GM19455 (cell line): ENCODE measurements around the gene ALDH2.
"Not testable (repeated sequence)": the region's sequence is repeated elsewhere in the genome, so short reads cannot be mapped to it uniquely, and the experiment has no call there.

Experiments
- ATAC-seq: cut with Tn5 transposase; IDR thresholded peaks from one replicate; pipeline ENCODE4 v1.9.1; 2021; ENCODE audit not compliant: unreplicated experiment

The ALDH2 gene

DNA sequence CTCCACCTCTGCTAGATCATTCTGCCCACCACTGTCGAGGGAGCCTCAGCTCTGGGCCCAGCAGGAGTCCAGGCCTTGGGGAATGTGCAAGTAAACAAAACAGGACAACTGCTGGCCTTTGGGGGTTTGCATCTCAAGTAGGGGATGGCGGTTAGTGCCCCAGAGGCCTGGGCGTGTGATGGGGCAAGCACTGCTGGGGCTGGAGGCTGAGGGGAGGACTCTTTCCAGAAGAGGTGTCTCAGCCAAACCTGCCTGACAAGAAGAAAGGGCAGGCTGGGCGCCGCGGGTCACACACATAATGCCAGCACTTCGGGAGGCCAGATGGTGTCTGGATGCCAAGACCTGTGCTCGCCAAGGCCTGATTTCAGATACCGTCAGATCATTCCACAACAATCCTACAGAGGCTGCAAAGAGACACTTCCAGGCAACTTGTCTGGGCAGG, 8.6 kb upstream of the ALDH2 start:
- ATAC-seq: no peak

DNA sequence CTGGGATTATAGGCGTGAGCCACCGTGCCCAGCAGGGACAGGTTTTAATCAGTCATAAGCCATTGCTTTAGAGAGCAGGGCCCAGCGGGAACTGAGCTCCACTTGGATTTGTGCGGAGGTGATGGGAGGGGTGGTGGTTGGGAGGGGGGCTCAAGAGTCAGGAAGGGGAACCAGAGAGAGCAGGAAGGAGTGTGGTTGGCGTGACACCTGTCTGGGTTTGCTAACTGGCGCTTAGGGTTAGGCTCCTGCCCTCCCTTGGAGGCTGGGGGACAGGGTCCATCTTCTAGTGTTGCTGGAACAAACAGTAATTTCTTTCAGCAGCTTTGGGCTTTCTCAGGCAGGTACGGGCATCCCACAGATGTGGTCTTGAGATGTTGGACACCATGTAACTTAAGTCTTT, 7.5 kb upstream of the ALDH2 start:
- ATAC-seq: no peak

DNA sequence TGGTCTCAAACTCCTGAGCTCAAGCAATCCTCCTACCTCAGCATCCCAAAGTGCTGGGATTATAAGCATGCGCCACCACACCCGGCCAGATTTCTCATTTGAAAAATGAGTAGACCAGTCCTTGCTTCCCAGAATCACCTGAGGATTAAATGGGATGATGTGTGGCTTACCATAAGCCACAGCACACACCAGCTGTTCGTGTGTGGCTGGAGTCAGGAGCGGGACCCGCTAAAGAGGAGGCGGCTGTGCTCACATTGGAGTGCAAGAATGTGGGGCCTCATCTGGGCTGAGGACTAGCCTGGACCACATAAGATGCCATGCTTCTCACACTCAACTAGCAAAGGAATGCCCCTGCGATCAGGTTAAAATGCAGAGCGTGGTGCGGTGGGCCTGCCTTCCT, 6.7 kb upstream of the ALDH2 start:
- no peak for ATAC-seq

DNA sequence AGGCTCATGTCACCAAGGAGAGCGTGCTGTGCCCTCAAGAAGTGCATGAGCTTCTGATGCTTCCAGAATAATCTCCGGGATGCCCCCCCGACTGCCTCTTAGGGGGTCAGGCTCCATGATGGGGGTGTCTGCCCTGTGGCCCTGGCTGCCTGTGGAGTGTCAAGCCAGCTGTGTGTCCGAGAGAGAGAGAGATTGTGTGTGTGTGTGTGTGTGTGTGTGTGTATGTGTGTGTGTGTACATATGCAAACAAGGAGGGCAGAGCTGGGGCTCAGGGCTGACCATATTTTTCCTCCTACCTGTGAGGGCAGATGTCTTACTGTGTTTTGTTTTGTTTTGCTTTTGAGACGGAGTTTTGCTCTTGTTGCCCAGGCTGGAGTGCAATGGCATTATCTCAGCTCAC, 5.6 kb upstream of the ALDH2 start:
- ATAC-seq: no peak

DNA sequence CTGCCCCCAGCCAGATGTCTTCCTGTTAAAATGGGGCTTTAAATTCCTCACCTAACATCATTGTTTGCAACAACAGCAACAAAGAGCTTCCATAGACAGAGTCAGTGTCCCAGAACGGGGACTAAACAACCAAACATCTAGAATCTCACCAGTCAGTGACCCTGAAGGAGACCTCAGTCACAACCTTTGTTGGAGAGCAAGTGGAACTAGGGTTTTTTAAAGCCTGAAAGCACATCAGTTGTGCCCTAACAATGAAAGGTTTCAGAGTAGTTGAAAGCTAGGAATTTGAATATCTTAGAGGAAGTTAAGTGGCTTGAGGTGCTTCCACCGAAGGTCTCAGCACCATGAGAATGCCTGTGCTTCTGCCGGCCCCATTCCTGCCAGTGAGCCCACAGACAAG, 5.0 kb upstream of the ALDH2 start:
- no peak for ATAC-seq

DNA sequence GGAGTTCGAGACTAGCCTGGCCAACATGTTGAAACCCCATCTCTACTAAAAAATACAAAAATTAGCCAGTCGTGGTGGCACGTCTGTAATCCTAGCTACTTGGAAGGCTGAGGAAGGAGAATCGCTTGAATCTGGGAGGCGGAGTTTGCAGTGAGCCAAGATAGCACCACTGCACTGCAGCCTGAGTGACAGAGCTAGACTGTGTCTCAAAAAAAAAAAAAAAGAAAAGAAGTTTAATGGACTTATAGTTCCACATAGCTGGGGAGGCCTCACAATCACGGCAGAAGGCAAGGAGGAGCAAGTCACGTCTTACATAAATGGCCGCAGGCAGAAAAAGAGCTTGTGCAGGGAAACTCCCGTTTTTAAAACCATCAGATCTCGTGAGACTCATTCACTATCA, 3.2 kb upstream of the ALDH2 start:
- not testable (repeated sequence) for ATAC-seq

DNA sequence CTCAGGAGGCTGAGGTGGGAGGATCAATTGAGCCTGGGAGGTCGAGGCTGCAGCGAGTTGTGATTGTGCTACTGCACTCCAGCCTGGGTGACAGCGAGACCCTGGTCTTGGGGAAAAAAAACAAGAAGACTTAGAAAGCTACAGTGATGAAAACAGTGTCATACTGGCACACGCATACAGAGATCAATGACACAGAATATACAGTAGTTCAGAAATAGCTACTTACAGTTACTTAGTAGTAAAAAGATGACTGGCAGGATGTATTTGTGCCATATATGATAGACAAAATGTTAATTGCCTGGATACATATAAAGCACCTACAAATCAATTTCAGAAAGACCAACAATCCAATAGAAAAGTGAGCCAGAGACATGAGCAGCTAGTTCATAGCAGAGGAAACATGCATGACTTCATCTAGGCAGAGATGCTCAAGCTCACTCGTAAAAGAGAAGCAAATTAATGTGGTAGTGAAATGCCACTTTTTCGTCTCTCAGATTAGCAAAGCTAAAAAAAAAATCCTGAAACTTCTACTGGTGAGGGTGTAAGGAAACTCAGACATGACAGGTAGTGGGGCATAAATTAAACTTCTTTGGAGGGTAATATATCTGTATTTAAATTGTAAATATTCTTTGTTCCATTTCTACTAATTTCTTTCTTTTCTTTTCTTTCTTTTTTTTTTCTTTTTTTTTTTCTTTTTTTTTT, 2.5 kb upstream of the ALDH2 start:
- ATAC-seq: no peak

DNA sequence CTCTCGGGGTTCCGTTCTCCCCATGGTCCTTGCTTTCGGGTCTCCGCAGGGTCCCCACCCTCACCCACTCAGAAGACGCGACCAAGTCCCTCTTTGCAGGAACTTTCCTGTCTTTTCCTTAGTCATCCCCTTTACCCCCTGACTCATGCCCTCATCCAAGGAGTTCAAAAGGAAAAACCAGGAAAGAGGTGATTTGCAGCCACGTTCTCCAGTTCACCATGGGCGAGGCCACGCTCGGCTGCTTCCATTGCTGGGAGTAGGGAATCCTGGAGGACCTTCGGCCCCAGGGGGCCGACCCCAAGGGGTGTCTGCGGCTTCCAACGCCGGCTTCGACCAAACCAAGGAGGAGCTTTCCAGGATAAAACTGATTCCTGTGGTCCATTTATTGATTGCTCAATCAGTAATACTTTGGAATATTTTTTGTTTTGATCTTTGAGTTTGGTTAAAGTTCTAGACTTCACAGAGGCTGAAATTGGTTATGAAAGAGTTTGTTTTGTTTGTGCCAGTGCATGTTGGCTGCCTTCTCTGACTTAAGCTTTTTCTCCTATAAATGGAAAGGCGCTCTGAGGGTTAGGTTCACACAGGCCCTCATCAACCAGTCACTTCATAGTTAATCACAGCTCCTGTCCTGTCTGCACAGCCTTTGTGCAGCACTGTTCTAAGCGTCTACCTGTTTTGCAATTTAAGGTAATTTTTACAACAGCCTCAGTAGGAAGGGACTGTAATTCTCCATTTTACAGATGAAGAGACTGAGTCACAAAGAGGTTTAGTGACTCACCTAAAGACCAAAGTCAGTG, 827 bp downstream of the ALDH2 start:
- ATAC-seq: no peak

DNA sequence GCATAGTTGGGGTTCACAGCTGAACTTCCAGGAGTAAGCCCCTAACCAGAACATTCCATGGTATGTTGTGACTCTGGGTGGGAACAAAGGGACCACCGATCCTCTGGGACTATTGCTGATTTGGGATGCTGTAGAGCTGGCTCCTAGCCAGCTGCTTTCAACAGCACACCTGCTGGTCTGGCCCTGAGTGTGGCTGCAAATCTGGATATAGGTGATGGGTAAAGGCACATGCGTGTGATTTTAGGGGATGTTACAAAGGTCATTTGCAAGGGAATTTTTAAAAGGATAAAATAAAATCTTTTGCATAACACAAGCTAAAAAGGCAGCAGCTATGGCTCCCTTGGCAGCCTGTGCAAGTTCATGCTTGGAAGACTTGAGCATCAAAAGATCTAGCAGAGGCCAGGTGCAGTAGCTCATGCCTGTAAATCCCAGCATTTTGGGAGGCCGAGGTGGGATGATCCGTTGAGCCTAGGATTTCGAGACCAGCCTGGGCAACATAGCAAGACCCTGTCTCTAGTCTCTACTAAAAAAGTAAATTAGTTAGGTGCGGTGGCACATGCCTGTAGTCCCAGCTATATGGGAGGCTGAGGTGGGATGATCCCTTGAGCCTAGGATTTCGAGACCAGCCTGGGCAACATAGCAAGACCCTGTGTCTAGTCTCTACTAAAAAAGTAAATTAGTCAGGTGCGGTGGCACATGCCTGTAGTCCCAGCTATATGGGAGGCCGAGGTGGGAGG, 1.6 kb downstream of the ALDH2 start:
- ATAC-seq: no peak

DNA sequence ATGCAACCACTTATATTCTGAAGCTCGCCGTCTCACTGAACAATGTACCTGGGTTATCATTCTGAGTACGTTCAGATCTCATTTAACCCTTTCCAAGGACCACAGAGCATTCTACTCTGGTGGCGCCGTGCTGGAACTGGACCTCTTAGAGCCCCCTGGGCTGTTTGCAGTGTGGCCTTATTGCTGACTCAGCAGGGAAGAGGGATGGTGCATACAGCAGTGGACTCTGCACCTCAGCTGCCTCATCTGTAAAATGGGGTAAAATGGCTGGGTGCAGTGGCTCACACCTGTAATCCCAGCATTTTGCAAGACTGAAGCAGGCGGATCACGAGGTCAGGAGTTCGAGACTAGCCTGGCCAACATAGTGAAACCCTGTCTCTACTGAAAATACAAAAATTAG, 2.9 kb downstream of the ALDH2 start:
- no peak for ATAC-seq

DNA sequence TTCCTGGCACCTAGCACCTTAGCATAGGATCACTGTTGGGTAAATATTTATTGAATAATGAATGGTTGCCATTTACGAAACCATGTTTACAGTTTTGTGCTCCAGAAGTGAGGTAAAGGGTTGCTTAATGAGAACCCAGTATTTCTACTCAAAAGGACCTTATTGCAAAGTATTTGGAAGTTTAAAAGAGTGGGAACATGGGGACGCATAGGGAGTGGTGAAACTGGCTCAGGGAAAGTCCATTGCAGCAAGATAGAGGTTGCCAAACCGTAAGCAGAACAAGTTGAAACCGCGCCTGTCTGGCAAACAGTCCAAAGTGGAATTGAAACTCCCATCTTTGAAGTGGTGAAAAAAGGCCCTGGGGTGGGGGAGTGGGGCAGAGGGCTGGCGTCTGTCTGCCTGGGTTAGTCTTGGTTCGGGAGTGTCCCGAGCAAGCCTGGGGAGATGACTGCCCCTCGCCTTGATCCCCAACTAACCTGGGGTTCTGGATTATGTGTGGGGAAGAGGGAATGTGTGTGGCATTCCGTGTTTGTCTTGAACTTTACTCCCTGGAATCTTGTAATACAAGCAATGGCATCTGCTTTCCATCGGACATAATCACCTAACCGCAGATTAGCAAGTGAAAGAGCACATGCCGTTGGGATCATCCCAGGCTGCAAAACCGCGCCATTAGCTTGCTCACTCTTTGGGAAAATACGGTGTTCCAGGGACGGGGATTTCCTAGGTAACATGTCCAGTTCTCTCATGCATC, 7.2 kb downstream of the ALDH2 start:
- ATAC-seq: no peak

DNA sequence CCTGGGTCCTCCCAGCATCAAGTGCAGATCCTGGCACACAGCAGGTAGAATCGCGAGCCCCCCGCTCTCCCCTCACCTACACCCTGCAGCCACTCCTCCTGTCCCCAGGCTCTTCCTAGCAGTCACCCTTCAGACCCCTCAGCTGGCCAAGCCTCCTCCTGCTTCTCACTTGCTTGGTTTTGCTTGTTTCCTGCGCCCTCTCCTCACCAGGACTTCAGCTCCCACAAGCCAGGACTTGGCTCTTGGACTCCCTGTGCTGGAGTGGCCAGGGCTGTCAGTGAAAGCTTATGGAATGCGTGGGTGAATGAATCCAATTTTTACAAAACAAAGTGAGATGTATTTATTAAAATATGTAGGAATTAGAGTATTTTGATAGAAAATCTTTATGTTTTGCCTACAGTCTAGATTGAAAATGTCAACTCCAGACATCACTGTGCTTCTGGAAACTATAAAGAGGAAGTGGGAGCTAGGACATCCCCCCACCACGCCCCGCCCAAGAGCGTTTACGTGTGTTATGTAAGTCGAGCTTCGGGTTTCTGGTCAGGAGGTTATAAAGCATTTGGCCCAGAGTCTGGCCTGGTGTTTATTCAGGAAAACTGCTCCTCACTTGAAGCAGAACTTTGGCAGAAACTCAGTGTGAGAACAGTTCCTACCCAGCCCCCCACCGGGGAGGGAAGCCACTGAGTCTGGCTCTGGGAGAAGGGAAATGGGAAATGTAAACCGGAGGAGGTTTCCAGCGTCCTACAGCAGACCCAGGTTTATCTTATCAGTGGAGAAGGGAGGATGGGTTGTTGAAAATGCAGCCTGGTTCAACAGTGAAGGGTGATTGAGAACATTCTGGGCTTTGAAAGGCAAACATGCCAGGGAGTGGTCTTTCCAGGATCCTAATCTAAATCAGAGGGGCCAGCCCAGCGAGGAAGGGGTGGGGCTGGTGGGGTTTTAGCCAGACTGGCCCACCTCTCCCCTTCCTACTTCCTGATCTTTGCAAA, 8.8 kb downstream of the ALDH2 start:
- ATAC-seq: peak; percentile 71

DNA sequence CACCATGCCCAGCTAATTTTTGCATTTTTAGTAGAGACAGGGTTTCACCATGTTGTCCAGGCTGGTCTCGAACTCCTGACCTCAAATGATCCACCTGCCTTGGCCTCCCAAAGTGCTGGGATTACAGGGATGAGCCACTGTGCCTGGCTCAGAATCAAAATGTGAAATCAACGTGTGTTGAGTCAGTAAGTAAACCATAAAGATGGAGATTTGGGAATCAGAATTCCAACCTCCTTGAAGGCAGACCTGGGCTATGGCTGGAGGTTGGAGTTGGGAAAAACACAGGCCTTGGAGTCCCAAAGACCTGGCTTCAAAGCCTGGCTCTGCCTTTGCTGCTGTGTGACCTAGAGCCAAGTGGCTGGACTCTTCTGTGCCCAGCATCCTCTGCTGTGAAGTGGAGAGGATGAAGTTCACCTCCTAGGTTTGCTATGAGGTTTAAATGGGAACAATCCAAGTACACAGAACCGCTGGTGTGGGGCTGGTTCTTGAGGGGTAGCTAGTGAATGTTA, 10.2 kb downstream of the ALDH2 start:
- no peak for ATAC-seq

DNA sequence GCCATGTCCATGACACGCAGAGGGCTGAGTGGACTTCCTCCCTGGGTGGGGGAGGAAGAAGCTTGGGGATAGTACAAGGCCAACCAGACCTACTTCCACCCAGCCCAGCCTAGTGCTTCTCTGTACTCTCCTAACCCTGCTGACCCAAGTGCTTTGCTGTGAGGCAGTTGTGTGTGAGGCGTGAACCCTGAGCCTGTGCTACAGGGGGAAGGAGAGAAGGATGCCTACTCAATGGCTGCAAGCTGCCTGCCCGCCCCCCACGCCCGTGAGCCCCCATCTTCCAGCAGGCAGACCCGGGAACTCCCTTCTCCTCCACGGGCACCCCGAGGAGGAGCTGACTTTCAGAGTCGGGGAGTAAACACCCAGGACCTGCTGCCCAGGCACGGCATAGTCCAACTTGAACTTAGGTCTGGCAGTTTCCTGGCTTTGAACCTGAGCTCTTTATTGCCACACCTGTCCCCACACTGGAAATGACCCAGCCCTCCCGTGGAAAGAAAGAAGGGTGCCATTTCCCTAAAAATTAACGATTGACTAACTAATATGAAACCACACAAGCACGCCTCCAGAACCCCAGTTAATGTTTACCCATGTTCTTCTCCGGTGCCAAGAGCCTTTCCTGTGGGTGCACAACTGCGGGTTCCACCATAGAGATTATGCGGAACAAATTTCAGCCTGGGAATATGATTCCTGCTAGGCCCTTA, 10.8 kb downstream of the ALDH2 start:
- no peak for ATAC-seq

DNA sequence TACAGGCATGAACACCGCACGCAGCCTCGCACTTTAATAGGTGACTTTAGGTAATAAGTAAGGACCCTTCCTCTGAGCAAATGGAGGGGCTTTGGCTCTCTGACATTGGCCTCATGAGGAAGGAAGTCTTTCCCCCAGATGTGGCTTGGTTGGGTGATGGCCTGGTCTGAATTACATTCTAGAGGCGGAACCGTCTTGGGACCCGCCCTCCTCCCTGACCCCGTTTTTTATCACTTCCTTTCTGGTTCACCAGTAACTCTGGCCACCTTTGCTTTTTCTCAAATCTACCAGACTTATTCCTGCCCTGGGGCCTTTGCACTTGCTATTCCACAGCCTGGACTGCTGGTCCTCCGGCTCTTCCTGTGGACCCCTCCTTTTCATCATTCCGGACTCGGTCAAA, 13.4 kb downstream of the ALDH2 start:
- no peak for ATAC-seq

DNA sequence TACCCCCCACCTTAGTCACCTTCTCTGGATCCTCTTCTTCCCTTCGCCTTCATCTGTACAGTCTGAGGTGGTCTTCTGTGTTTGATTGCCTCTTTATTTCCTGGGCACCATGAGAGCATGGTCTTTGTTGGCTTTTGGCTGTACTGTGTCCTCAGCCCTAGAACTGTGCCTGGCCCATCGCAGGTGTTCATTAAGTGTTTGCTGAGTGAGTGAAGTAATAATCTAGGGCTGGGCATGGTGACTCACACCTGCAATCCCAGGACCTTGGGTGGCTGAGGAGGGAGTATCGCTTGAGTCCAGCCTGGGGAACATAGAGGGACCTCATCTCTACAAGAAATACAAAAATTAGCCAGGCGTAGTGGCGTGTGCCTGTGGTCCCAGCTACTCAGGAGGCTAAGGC, 13.9 kb downstream of the ALDH2 start:
- no peak for ATAC-seq

DNA sequence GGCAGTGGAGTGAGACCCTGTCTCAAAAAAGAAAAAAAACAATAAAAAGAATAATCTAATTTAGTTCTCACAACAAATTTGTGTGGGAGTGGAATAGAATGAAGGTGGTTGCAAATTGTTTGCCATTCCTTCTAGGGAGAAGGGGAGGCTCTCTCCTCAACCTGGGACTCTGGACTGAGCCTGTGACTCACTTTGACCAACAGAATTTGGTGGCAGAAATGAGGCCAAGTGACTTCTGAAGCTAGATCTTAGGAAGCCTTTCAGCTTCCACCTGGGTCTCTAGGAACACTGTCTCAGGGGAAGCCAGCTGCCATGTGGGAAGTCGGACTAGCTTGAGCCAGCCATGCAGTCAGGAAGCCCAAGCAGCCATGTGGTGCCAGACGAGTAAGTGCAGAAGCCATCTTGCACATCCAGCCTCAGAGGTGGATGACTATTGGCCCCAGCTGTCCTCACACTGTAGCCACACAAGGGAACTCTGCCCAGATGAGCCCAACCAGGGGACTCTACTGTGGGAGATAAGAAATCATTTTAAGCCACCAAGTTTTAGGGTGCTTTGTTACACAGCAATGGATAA, 14.4 kb downstream of the ALDH2 start:
- no peak for ATAC-seq

DNA sequence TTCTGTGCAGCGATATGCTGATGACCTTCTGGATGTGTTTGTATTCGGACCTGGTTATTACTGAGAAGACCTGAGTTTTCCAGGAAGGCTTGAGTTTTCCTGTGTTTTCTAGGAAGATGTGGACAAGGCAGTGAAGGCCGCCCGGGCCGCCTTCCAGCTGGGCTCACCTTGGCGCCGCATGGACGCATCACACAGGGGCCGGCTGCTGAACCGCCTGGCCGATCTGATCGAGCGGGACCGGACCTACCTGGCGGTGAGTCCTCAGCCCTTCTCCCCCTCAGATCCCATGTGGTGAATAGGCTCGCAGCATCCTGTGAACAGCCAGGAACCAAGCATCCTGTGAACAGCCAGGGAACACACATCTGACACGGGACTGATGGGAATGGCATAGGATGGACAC, 16.3 kb downstream of the ALDH2 start:
- no peak for ATAC-seq

DNA sequence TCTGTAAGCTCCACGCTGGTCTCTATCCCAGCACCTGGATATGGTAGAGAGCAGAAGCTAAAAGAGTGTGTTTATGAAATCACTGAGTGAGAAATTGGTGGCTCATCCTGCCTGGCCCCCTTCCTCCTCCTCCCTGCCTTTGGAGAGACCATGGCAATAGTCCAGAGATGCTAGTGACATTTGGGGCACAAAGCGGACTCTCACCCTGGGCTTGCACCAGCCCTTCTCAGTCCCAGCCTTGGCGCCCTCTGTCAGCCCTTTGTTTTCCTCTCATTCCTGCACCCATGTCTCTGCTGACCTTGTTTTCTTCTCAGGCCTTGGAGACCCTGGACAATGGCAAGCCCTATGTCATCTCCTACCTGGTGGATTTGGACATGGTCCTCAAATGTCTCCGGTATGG, 18.2 kb downstream of the ALDH2 start:
- no peak for ATAC-seq
